ENCODE data around the gene ZNF777. TPM values are rescaled to one million over a fixed set of nuclear protein-coding genes. Genes with fewer than 3 reads are reported as not detected.

Gene ZNF777
- total RNA-seq, 1 experiment from 2014 or later, result 17.4 TPM

- no peak for TF ChIP-seq REST (IDR thresholded peaks at IDR 0.05; ENCODE audit: insufficient read depth in 1 of 2, low read depth in 2 of 2, low read length in 1 of 2)
- no peak for TF ChIP-seq TCF7L2 (IDR thresholded peaks at IDR 0.05; ENCODE audit: low read depth, low read length)
- no peak for TF ChIP-seq SIN3A (IDR thresholded peaks at IDR 0.05; ENCODE audit: borderline replicate concordance, insufficient read depth, low read depth, low read length)
- TF ChIP-seq POLR2AphosphoS5 (IDR thresholded peaks at IDR 0.05; ENCODE audit: low read depth, low read length), result no peak
- TF ChIP-seq CTCF (IDR thresholded peaks at IDR 0.05), result no peak
- peaks cover 12% of the 10 kb centered on the region; the same call in 1 of the 2 replicates for H3K4me1 ChIP-seq (ENCODE audit: control insufficient read depth, insufficient read depth, low read length)
- no peak overlapping the region for H3K4me3 ChIP-seq (ENCODE audit: low read depth in 2 of 2, low read length in 2 of 2)
- ATAC-seq, result no peak
- CTCF ChIA-PET, result no interaction called here
- BruUV-seq (replicated peaks), result no TSS peak
- H3K9me3 ChIP-seq (ENCODE audit: control insufficient read depth, insufficient read depth, low read depth, low read length), result no peaks in the 10 kb centered on the region
- no peaks in the 10 kb centered on the region for H3K27me3 ChIP-seq (ENCODE audit: control insufficient read depth, insufficient read depth, low read length)
- intact Hi-C loops (cut with micrococcal nuclease; ENCODE audit: unreplicated experiment) (no loop called here), in situ Hi-C loops (cut with HindIII; ENCODE audit: low pct_unique_long_range_greater_than_20kb, low sequenced_read_pairs) (no loop called here)
- POLR2A ChIA-PET, result no interaction called here
- no peak overlapping the region for H3K27ac ChIP-seq (ENCODE audit: low read length)
- H3K36me3 ChIP-seq (ENCODE audit: control insufficient read depth, insufficient read depth, low read length), result peaks cover 3% of the 10 kb centered on the region
- no peak for DNase-seq (ENCODE audit: low read depth, low spot score)
Measured at GRCh38 chr7:149457766-149458165, 3.1 kb downstream of the ZNF777 start.

GRCh38 chr7:149456506-149457421 lies 4.1 kb downstream of the ZNF777 start:
- Histone ChIP-seq H3K27me3 (ENCODE audit: control insufficient read depth, insufficient read depth, low read length) (no peaks in the 10 kb centered on the region), H3K4me3 (ENCODE audit: low read depth in 2 of 2, low read length in 2 of 2) (no peak overlapping the region), H3K27ac (ENCODE audit: low read length) (no peak overlapping the region), H3K9me3 (ENCODE audit: control insufficient read depth, insufficient read depth, low read depth, low read length) (no peaks in the 10 kb centered on the region), H3K36me3 (ENCODE audit: control insufficient read depth, insufficient read depth, low read length) (peaks cover 3% of the 10 kb centered on the region), H3K4me1 (ENCODE audit: control insufficient read depth, insufficient read depth, low read length) (peaks cover 12% of the 10 kb centered on the region; the same call in 1 of the 2 replicates)
- POLR2A ChIA-PET, result no interaction called here
- ATAC-seq, result no peak
- TF ChIP-seq CTCF (IDR thresholded peaks at IDR 0.05) (no peak), POLR2AphosphoS5 (IDR thresholded peaks at IDR 0.05; ENCODE audit: low read depth, low read length) (no peak), TCF7L2 (IDR thresholded peaks at IDR 0.05; ENCODE audit: low read depth, low read length) (no peak), REST (IDR thresholded peaks at IDR 0.05; ENCODE audit: insufficient read depth in 1 of 2, low read depth in 2 of 2, low read length in 1 of 2) (no peak), SIN3A (IDR thresholded peaks at IDR 0.05; ENCODE audit: borderline replicate concordance, insufficient read depth, low read depth, low read length) (no peak)
- CTCF ChIA-PET, result no interaction called here
- in situ Hi-C loops (cut with HindIII; ENCODE audit: low pct_unique_long_range_greater_than_20kb, low sequenced_read_pairs), result no loop called here
- no TSS peak for BruUV-seq (replicated peaks)
- DNase-seq (ENCODE audit: low read depth, low spot score), result no peak
- intact Hi-C loops (cut with micrococcal nuclease; ENCODE audit: unreplicated experiment), result no loop called here

Measured in Panc1 (cell line).